Kidney capillary endothelial cell (primary cell): ENCODE data around the gene MORN3.
"Not testable (repeated sequence)": the region's sequence is repeated elsewhere in the genome, so short reads cannot be mapped to it uniquely, and the experiment has no call there.

Experiments used
- DNase-seq: peaks from one replicate; pipeline ENCODE4 v3.0.0-alpha.2; 2018; ENCODE audit warnings: low spot score

MORN3 gene, protein sequence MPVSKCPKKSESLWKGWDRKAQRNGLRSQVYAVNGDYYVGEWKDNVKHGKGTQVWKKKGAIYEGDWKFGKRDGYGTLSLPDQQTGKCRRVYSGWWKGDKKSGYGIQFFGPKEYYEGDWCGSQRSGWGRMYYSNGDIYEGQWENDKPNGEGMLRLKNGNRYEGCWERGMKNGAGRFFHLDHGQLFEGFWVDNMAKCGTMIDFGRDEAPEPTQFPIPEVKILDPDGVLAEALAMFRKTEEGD

DNA sequence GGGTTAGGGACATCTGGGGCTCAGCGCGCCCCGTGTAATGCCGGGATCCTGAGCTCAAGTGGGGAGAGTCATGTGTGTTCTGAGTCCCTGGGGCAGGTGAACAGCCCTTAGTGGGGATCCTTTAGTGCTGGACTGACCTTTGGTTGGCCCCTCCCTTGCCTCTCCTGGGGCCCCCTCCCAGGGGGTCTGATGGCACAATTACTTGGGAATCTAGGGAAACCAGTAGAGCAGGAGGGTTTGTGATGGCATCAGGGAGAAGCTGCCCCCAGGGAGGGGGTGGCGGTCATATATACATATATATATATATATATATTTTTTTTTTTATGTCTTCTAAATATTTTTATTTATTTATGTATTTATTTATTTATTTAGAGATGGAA, at the start of gene MORN3:
TSS of gene MORN3 (minus strand) at position 134 of the 380 bp plus-strand sequence. CDS start 171 bp downstream, outside the sequence.
- no peak for DNase-seq

DNA sequence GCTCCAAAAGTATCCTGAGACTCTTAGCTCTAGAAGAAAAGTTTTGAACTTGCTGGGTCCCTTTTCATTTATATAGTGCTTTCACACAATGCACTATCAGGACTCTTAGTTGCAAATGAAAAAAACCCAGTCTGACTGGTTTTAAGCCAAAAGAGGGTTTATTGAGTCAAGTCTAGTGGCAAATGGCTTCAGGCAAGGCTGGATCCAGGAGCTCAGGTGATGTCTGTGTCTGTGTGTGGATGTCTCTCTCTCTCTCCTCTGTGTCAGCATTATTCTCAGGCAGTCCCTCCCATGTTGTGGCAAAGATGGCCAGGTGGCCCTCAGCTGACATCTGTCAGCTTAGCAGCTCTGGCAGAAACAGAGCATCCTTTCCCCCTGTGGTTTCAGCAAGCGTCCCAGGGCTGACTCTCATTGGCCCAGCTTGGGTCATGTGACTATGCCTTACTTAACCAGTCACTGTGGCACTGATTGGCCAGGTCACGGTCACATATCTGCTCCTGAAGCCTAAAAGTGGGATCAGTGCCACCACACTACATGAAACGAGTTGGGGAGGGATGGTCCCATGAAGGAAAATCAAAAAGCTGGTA, 49.3 kb upstream of the MORN3 start:
- DNase-seq: no peak

DNA sequence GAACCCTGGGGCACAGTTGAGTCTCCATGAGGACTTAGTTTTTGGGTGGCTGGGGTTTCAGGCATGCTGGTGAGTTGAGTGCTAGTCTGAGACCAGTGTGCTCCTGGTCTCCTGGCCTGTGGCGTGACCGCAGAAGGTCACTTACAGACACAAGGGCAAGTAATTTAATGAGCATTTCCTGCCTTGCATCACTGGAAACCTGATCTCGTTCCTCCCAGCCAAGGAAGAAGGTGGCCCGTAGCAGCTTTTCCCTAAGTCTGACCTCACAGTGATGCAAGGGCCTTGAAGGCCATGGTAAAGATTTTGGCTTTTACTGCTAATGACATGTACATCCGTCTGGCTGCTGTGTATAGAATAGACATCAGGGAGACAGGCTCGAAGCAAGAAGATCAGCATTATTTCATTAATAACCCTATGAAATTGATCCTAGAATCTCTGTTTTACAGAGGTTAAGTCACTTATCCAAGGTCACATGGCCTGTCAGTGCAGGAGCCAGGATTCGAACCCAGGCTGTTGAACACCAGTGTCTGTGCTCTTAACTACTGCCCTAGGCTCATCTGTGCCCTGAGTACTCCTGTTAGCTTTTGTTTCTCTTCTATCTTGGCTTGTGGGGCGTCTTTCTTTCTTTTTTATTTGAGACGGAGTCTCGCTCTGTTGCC, 47.7 kb upstream of the MORN3 start:
- no peak for DNase-seq

DNA sequence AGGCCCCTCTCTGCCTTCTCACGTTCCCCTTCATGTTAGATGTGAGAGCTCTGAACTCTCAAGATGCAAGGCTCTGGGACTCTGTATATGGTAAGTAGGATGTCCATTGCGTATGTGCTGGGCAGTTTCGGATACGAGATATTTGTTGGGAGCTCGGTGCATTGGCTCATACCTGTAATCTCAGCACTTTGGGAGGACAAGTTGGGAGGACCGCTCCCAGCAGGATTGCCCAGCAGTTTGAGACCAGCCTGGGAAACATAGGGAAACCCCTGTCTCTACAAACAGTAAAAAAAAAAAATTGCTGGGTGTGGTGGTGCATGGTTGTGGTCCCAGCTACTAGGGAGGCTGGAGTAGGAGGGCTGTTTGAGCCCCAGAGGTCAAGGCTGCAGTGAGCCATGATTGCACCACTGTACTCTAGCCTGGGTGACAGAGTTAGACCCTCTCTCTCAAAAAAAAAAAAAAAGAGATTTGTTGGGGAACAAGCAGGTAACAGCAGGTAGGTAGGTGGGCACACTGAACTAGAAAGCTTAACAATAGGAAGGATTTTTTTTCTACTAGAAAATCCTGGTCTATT, 46.5 kb upstream of the MORN3 start:
- DNase-seq: no peak

DNA sequence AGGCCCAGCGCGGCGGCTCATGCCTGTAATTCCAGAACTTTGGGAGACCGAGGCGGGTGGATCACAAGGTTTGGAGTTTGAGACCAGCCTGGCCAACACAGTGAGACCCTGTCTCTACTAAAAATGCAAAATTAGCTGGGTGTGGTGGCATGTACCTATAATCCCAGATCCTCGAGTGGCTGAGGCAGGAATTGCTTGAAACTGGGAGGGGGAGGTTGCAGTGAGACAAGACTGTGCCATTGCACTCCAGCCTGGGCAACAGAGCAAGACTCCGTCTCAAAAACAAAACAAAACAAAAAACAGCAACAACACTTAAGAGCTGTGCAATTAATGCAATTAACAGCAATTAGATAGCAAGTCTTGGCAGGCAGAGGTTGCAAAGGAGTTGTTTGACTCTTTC, 45.6 kb upstream of the MORN3 start:
- not testable (repeated sequence) for DNase-seq

DNA sequence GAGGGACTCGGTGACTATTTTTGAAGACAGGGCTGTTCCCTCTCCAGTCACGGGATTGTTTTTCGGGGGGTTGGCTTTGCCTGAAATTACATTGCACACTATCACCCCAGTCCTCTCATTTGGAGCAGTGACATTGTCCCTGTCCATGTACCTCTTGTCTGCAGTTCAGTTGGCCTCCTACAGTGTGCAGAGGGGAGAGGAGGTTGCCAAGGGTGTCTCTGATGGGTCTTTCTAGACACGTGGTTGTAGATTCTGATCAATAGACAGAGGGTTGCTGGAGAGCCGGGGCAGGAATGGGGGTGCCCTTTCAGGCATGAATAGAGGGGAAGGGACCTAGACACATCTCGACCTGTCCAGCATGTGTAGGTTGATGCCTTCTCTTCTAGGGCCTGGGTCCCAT, 44.3 kb upstream of the MORN3 start:
- DNase-seq: no peak

DNA sequence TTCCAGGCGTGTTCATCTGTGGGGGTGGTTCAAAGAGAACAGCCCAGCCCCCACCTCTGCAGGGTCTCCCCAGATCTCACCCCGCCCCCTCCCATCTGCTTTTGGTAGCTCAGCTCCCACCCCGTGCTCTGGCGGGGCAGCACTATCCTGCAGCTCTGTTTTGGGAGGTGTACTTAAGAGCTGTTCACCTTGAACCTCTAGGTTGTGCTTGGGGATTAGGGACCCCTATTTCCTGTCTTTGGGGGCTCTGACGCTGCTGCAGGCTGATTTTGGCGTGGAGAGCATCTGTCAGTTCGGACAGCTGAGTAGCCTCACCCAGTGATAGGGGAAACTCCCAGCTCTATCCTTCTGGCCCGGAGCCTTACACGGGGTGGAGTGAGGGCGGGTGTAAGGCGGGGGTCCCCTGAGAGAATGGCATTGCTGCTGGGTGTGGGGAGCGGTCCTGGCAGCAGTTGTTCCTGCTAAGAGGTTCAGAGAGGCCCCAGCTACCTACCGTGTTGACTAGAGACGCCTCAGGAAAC, 43.9 kb upstream of the MORN3 start:
- DNase-seq: no peak

DNA sequence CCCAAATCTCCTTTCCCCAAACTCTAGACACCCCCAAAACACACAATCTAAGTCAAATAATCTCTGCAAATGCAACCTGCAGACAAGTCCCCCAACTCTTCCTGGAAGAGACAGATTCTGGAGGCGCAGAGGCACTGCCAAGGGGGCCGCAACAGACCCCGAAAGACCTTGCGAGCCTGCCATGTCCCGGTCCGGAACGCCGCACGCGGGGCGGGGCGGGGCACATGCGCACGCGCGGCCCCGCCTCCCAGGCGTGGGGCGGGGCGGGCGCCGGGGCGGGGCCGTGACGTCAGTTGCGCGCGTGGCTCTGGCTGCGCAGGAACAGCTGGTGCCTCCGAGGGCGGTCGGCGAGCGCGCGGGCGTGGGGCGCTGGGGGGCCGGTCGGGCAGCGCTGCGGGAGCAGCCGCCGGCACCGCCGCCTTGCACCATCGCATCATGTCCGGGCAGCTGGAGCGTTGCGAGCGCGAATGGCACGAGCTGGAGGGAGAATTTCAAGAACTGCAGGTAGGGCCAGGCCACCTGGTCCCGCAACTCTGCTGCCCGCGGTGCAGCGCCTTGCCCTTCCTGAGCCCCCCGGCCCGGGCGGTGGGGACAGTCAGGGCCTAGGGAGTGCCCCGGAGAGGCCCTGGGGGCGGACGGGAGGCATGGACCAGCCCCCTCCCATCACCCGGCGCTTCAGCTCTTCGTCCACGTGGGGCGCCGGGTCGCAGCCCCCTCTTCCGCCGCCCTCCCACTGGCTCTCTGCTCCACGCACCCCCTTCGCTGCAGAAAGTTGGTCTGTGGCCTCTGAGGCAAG, 43.2 kb upstream of the MORN3 start, which contains the start of gene TMEM120B:
TSS of gene TMEM120B (plus strand) at position 292 of the 796 bp plus-strand sequence. CDS start at position 436, 144 bp downstream.
- DNase-seq: peak; percentile 74

DNA sequence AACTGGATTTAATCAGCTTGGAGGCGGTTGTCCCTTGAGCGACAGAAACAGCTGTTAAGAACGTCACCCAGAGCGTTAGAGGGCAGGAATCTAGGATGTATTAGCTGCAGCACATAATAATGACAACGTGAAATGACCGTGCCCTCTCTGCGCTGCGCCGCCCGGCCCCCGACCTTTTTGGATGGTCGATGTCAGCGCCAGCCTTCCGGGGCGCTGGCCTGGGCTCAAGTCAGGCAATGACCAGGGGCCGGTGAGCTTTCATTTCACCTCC, 42.7 kb upstream of the MORN3 start:
- DNase-seq: no peak

DNA sequence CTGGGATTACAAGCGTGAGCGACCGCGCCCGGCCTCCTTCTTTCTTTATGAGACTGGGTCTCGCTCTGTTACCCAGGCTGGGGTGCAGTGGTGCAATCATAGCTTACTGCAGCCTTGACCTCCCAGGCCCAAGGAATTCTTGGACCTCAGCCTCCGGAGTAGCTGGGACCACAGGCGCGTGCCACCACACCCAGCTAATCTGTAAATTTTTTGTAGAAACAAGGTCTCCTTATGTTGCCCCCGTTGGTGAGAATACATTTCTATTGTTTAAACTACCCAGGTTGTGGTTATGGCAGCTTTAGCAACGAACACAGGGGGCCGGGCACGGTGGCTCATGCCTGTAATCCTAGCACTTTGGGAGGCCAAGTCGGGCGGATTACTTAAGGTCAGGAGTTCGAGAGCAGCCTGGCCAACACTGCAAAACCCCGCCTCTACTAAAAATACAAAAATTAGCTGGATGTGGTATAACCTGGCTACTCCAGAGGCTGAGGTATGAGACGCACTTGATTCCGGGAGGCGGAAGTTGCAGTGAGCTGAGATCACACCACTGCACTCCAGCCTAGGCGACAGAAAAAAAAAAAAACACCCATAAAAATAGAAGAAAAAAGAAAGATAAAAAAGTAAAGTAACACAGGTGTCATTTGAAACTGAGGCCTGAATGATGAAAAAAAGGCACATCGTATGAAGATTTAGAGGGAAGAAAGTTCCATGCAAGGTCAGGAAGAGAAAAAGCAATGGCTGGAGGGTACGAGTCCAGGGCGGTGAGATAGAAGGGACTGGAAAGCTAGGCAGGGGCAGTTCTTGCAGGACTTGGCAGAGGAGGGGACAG, 42.1 kb upstream of the MORN3 start:
- no peak for DNase-seq

DNA sequence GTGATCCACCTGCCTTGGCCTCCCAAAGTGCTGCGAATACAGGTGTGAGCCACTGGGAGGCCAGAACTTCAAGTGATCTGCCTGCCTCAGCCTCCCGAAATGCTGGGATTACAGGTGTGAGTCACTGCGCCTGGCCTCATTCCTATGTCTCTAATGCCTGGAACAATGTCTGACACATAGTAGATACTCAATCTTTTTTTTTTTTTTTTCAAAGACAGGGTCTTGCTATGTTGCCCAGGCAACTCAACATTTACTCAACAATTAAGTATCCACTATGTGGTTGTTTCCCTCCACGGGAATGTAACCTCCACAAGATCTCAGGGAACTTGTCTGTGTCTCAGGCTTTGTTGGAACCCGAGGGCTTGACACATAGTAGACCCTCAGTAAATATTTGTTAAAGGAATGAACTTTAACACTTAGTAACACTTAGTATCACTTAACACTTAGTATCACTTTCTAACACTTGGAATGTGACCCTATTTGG, 40.1 kb upstream of the MORN3 start:
- no peak for DNase-seq

DNA sequence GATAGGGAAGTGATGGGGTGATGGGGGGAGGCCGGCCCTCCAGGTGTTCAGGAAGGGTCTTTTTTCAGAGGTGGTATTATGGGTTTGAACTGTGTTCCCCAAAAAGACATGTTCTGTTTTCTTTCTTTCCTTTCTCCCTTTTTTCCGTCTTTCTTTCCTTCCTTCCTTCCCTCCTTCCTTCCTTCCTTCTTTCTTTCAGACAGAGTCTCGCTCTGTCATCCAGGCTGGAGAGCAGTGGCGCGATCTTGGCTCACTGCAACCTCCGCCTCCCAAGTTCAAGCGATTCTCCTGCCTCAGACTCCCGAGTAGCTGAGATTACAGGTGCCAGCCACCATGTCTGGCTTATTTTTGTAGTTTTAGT, 39.6 kb upstream of the MORN3 start:
- DNase-seq: not testable (repeated sequence)

DNA sequence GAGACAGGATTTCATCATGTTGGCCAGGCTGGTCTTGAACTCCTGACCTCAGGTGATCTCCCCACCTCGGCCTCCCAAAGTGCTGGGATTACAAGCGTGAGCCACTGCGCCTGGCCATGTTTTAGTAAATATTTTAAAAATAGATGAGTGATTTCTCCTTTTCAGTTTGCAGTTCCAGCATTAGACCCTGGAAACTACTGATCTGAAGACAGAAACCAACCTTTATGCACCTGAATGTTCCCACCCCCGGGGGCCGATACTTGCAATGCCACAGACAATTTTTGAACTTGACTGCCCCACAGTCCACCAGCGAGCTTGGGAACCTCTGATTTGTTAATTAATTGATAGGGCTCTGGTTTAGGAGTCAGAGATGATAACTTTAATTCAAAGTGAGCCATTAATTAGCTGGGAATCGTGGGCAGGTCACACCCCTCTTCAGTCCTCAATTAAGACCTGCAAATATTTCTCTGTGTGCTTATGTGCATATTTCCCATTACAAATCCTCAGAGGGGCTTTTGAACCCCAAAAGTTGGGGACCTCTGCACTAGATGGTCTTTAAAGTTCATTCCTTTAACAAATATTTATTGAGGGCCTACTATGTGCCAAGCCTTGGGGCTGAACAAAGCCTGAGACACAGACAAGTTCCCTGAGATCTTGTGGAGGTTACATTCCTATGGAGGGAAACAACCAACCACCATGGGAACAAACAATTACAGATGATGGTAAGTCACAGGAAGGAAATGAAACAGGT, 39.0 kb upstream of the MORN3 start:
- DNase-seq: no peak

DNA sequence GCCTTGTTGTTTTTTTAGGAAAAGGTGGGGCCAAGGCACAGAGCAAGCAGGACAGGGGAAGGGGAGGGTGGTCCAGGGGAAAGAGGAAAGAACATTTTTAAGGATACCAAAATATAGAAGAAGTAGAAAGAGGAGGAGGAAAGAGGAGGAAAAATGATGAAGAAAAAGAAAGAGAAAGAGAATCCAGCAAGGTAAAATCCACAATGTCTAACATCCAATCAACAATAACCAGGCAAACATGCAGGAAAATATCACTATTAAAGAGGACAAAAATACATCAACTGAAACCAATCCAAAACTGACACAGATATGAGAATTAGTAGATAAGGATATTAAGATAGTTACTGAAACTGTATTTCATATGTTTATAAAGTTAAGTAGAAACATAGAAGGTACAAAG, 36.1 kb upstream of the MORN3 start:
- no peak for DNase-seq

DNA sequence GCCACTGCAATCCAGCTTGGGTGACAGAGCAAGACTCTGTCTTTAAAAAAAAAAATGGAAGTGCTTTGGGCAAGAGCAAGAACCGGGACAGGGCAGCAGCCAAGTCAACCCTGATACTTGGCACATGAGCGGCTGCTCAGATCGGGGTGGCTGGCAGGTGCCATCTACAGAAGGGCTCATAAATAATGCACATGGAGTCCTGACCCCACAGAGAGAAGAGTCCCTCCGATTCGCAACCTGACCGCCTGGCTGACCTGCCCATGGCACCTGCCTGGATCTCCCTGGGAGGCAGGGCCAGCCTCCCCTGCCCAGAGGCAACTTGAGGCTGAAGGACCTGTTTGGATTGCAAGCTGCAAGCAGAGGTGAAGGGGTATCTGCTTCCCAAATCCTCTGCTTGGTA, 33.5 kb upstream of the MORN3 start:
- DNase-seq: no peak

DNA sequence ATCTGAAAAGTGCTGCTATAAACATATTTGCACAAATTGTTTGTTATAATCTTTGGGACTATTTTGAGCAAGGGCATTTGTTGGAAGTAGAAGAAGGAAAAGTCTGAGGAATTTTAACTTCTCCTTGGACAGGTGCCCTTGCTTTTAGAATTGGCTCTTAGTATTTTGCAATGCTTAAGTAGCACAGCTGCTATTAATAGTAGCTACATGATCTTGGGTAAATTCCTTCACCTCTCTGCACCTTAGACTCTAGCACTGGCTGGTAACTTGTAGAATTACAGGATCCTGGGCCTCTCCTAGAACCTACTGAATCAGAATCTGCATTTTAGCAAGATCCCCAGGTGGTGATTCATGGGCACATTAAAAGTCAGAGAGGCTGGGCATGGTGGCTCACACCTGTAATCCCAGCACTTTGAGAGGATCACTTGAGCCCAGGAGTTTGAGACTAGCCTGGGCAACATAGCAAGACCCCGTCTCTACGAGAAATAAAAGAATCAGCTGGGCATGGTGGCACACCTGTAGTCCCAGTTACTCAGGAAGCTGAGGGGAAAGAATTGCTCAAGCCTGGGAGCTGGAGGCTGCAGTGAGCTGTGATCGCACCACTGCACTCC, 32.3 kb upstream of the MORN3 start:
- no peak for DNase-seq

DNA sequence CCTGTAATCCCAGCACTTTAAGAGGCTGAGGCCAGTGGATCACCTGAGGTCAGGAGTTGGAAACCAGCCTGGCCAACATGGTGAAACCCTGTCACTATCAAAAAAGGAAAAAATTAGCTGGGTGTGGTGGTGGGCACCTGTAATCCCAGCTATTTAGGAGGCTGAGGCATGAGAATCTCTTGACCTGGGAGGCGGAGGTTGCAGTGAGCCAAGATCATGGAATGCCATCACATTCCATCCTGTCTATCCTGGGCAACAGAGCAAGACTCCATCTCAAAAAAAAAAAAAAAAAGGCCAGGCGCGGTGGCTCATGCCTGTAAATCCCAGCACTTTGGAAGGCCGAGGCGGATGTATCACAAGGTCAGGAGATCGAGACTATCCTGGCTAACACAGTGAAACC, 28.4 kb upstream of the MORN3 start:
- DNase-seq: not testable (repeated sequence)

DNA sequence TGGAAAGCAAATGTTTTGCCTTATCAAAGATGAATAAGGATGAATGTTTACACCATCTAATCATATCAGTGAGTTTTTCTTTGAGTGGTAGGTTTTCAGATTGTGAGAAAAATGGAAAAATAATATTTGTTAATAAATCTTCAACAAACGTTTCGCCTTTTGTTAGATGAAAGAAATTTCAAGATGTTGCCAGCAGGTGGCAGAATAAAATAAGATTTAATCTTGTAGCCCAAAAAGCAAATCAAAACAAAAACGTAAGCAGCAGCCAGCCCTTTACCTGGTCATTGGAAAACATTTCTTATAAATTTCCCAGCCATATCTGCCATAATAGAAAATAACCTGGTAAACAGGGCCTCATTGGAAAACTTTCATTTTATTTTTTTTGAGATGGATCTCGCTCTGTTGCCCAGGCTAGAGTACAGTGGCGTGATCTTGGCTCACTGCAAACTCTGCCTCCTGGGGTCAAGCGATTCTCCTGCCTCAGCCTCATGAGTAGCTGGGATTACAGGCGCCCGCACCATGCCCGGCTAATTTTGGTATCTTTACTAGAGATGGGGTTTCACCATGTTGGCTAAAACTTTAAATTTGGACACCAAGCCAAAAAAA, 27.7 kb upstream of the MORN3 start:
- DNase-seq: peak; percentile 58

DNA sequence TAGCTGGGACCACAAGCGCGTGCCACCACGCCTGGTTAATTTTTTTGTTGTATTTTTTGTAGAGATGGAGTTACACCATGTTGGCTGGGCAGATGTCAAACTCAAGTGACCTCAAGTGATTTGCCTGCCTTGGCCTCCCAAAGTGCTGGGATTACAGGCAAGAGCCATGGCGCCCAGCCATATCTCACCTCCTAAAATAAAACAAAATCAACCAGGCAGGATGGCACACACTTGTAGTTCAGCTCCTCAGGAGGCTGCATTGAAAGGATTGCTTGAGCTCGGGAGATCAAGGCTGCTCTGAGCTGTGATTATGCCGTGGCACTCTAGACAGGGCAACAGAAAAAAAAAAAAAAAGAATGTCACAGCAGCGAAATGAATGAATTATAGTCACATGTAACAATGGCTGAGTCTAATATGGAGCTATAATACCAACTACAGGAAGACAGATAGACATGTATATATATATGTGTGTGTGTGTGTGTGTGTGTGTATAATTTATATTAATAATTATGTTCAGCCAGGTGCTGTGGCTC, 23.8 kb upstream of the MORN3 start:
- DNase-seq: no peak
